HepG2 (cell line): ENCODE results near the gene CNP.

Experiments used
- POLR2AphosphoS5 ChIP-seq: IDR thresholded peaks from 2 replicates; pipeline ENCODE4 v1.6.1; 2012; ENCODE audit warnings: low read depth, low read length
- ZNF282 ChIP-seq: fragments of 450-650 bp; IDR thresholded peaks from 2 replicates; pipeline ENCODE4 v1.6.1; 2018; ENCODE audit not compliant: partially characterized antibody
- ZNF563 ChIP-seq: sonication (generic); formaldehyde crosslinking; IDR thresholded peaks from 2 replicates; pipeline ENCODE4 v1.8.0; 2022; ENCODE audit warnings: mild to moderate bottlenecking, moderate library complexity, missing genetic modification reagents

GRCh38 chr17:42016411-42016831 is 49.8 kb downstream of the CNP start:
- TF ChIP-seq ZNF282, result no peak
- TF ChIP-seq ZNF563, result no peak
- TF ChIP-seq POLR2AphosphoS5, result no peak
